DND-41 (cell line): ENCODE results near the gene CPAMD8.

ENCODE experiments used
- CTCF ChIP-seq: IDR thresholded peaks from 2 replicates; pipeline ENCODE4 v1.5.1; 2012; ENCODE audit warnings: borderline replicate concordance, low read length, moderate library complexity, mild to moderate bottlenecking; ENCODE audit not compliant: poor library complexity, severe bottlenecking; ENCODE audit errors: extremely low read depth
- EZH2 ChIP-seq: IDR thresholded peaks from 3 replicates; pipeline ENCODE4 v1.6.1; 2012; ENCODE audit warnings: borderline replicate concordance, low read depth, mild to moderate bottlenecking, moderate library complexity, low read length, inconsistent platforms; ENCODE audit not compliant: severe bottlenecking

GRCh38 chr19:17002455-17002854 is 24.2 kb downstream of the CPAMD8 start:
- TF ChIP-seq CTCF, result no peak
- TF ChIP-seq EZH2, result no peak
